Stimulated activated CD4-positive, alpha-beta T cell treated with anti-CD3 and anti-CD28 coated beads, Interleukin-12 subunit alpha, Interleukin-12 subunit beta, amount 100 ng/mL, for 48 hours (primary cell): ENCODE data around the gene CALY.

Source experiments
- DNase-seq, 3 donors: peaks; one replicate each; pipeline ENCODE4 v3.0.0-alpha.2; 2020; ENCODE audit warnings: low read depth in 2 of 3, low spot score in 1 of 3

Gene CALY

DNA sequence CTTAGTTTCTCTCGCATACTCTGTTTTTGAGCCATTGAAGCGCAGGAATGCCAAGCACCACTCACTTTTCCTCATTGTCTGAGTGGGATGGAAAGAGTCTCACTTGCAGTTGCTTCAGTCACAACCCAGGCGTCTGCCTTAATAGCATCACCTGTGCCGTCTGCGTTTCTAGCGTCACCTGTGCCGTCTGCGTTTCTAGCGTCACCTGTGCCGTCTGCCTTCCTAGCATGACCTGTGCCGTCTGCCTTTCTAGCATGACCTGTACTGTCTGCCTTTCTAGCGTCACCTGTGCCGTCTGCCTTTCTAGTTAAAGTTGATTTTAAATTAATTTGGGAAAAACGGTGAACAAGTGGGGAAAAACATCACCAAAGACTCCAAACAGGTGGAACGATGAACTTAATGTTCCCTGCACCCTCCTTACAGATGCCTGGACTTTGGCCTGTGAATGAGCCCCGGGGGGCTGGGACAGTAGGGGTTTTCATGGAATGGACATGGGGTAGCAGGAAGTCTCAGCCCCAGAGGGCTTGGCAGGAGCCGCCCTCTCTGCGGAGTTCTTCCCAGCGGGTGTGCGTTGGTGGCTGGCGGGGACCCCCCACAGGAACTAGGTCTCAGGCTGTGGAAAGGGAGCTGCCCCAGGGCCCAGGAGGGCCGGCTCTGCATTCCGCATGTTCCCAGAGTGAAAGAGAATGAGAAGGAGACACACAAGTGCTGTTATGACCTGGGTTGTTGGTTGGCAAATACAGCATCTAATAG, 24.5 kb downstream of the CALY start:
- no peak for DNase-seq

DNA sequence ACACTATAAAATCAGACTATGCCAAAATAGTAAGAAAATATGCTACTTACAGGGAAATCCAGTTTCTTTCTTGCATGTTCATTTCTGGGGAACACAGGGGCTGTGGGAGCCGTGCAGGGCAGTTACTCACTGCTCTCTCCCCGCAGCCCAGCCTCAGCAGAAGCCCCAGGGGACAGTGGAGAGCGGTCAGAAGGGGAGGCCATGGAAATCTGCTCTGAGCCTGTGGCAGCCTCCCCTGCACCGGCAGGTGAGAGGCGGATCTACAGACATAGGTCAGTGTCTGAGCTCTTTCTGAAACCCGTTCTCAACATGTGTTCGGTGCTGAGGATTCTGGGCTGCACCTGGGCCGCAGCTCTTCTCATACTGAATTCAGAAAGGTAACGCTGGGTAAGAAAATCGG, 25.1 kb downstream of the CALY start:
- no peak for DNase-seq

DNA sequence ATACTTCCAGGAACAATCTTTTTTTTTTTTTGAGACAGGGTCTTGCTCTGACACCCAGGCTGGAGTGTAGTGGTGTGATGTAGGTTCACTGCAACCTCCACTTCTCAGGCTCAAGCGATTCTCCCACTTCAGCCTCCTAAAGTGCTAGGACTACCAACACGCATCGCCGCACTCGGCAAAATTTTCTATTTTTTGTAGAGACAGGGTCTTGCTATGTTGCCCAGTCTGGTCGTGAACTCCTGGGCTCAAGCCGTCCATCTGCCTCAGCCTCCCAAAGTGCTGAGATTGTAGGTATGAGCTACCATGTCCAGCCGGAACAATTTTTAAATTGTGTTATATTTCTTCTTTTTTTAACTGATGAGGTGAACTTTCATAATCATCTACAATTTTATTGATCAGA, 25.9 kb downstream of the CALY start:
- no peak for DNase-seq

DNA sequence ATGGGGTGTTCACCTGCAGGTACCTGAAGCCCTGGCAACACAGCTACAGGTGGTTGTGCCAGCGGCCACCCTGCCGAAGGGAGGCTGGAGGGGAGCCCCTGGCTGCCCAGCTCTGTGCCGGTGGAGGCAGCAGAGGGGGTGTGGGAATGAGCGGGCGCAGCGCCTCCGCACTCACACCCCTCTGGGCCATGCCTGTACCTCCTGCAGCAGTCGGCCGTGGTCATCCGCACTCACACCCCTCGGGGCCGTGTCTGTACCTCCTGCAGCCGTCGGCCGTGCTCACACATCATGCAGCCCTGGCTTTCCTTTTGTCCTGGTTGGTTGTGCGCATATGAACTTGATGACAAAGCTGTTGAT, 26.3 kb downstream of the CALY start:
- no peak for DNase-seq

DNA sequence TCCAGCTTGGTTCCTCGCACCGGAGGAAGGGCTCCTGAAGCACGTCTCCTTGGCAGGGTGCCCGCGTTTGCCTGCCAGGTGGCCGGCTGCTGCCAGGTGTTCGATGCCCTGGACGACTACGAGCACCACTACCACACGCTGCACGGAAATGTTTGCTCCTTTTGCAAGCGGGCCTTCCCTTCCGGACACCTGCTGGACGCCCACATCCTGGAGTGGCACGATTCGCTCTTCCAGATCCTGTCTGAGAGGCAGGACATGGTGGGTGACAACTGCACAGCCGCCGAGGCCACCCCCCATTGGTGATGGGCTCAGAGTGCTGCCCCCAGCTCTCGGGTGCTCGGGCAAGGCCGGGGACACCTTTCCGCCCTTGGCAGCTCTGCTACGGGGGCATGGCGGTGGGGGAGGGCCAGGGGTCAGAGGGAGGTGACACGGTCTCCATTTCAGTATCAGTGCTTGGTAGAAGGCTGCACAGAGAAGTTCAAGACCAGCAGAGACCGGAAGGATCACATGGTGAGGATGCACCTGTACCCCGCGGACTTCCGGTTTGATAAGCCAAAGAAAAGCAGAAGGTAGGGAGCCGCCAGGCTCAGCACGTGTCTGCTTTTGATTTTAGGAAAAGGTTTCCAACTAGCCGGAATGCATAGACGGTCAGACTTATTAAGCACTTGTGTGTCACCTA, 26.8 kb downstream of the CALY start:
- no peak for DNase-seq

DNA sequence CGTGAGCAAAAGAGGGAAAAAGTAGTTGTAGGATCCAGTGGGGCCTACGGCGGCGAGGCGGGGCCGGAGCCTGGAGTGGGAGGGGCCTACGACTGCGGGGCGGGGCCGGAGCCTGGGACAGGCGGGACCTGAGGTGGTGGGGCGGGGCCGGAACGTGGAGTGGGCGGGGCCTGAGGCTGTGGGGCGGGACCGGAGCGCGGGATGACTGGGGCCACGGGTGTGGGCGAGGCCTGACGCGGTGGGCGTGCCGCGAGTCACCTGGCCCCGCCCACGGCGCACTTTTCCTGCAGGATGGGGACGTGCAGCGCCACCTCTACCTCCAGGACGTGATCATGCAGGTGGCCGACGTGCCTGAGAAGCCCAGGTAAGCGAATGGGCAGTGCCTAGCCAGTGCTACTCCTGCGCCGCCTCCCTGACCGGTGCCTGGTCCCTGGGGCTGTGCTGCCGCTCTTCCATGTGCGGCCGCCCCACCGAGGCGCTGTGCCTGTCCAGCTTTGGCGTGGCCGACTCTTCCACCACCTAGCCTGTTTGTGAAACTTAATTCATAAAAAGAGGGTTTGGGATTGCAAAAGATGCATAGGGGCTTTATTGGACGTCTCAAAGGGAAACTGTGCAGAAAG, 27.5 kb downstream of the CALY start:
- DNase-seq: peak; percentile 89 to 96 (median 90)

DNA sequence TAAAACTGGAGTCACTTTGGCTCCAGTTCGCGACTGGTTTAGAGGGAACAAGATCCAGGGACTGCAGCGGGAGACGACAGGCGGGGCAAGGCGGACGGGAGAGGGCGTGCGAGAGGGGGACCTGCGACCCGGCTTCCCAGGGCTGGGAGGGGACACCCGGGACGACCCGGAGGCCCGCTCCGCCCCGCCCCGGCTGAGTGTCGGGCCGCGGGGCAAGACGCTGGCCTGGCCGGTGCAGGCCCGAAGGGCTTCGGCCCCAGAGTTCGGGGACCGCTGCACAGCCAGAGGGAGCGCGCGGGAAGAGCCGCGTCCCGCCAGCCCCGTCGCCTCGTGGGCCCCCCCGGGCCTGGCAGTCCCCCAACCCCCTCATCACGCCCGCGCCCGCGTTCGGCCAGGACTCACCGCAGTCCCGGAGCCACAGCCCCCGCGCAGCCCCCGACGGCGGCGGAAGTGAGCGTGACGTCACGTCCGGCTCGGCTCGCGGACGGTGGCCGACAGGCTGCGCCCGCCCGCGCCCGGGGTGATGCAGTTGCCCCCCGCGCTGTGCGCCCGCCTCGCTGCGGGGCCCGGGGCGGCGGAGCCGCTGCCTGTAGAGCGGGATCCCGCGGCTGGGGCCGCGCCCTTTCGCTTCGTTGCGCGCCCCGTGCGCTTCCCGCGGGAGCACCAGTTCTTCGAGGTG, 28.1 kb downstream of the CALY start, which contains the start of the genes TUBGCP2 and ZNF511:
Gene TUBGCP2, minus strand, starts transcription at position 452 of the 679 bp plus-strand sequence. CDS start 5,931 bp downstream, outside the sequence.
Gene ZNF511, plus strand, starts transcription at position 494 of the 679 bp plus-strand sequence. Its CDS starts 30 bp downstream, at position 524.
- peak; percentile 74 to 80 (median 79) for DNase-seq

DNA sequence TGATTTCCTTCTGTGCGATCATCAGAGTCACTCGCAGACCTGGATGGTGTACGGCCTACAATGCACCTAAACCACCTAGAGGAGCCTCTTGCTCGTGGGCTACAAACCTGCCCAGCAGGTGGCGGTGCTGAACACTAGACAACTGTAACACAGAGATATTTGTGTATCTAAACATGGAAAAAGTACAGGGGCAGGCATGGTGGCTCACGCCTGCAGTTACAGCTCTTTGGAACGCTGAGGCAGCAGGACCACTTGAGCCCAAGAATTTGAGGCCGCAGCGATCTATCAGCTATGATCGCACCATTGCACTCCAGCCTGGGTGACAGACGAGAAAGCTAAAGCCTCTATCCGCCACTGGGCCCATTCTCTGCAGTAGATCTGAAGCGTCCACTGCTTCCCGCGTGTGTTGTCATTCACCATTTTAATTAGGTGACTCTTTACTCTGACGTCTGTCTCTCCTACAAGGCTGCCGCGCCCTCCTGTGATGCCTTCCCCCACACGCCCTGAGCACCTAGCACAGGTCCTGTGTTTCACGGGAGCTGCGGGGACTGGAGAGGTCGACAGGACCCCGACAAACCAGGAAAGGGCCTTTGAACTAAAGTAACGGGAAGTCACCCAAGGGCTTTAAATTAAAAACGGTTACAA, 28.8 kb downstream of the CALY start:
- peak; percentile 71 to 80 (median 80) for DNase-seq

DNA sequence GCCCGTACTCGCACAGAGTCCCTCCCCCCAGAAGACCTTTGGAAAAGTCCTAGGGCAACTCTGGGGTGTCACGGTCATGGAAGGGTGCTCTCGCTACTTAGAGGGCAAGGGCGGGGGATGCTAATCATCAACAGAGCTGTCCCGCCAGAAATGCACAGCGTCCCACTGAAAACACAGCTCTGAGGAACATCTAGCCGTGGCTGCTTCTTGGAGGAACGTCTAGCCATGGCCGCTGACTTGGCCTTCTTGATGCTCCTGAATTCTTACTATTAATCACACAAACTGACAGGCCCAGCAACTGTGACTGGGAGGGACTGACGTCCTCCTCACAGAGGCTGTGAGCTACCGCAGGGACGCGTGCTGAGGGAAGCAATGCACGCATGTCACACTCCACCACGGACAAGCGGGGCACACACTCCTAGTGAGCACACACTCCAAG, 29.7 kb downstream of the CALY start:
- DNase-seq: no peak

DNA sequence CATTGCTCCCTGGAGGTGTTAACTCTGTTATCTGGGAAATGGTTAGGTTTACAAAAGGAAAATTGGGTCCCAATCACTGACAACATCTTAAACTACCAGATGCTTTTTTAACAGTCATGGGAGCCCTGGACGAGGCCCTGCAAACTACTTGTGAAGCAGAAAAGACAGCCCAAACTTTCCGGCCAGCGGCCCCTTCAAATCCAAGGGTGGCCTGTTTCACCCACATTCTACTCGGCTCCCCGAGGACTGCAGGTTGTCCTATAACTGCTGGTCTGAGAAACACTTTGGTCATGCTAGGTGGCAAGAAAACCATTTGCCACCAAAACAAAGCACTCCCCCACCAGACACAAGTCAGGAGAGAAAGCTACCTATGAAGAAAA, 30.6 kb downstream of the CALY start:
- DNase-seq: no peak

DNA sequence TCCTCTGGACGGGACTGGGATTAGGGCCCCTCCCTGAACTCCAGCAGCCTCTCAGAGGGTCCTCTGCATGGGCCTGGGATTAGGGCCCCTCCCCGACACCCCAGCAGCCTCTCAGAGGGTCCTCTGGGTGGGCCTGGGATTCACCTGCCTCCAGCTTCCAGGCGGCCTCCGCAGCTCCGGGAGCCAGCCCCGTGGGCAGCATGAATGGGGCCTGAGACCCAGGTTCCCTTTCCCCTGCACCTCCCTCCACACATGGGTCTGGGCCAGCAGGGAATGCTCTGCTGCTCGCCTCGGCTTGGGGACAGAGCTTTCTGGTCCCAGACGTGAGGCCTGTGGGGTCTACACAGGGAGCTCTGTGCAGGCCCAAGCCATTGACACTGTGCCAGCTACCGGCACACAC, 33.5 kb downstream of the CALY start:
- no peak for DNase-seq

DNA sequence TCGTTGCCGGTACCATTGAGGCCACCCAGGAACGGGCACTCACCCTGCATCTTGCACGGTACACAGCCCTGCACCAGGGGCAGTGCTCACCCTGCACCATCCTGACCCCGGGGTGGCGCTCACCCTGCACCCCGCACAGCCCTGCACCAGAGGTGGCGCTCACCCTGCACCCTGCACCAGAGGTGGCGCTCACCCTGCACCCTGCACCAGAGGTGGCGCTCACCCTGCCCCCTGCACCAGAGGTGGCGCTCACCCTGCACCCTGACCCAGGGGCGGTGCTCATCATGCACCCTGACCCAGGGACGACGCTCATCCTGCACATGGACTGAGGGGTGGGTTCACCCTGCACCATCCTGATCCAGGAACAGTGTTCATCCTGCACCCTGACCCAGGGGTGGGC, 34.5 kb downstream of the CALY start:
- DNase-seq: no peak

DNA sequence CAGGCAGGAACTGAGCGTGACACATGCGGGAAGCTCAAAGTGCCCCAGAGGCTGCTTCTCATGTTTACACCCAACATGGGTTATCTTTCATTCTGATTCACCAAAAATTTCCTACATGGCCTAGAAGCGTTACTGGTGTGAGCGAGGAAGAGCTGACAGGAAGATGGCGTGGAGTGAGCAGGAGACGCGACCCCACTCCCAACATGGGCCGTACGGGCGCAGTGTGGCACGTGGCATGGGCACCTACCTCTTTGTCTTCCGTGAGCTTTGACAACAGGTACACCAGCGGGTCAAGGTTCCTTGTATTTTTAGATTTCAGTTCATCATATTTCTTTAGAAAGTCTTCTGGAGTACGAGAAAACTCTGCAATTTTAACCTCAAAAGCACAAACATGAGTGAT, 37.0 kb downstream of the CALY start:
- no peak for DNase-seq

DNA sequence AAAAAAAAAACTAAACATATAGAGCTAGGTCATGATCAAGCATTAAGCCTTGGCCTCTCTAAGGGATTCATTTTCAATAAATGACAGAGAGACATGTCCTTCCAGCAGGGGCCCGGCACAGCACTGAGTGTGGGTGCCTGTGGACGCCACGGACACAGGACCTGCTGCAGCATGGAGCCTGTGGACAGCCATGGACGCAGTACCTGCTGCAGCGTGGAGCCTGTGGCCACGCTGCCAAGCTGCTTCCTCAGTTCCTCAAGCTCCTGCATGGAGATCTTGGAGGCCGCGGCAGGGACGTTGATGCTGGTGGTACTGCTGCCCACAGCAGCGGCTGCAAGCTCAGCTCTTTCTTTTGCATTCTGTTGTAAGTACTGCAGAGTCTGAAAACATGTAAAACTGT, 37.5 kb downstream of the CALY start:
- no peak for DNase-seq

DNA sequence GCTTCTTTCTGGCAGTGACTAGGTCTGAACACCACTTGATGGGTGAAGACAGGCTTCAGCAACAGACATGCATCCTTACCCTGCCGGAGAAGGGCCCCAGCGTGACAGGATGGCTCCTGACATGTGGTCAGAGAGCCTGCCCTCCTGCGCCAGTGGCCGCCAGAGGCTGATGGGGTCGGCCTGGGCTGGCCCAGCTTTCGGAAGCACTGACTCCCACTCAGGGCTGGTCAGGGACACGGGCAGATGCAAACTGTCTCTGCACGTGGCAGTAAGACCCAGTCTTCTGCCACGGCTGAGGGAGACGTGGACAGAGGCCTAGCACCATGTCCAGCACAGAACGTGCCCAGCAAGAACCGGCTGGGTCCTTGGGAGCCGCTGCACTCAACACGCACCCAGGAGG, 38.2 kb downstream of the CALY start:
- no peak for DNase-seq

DNA sequence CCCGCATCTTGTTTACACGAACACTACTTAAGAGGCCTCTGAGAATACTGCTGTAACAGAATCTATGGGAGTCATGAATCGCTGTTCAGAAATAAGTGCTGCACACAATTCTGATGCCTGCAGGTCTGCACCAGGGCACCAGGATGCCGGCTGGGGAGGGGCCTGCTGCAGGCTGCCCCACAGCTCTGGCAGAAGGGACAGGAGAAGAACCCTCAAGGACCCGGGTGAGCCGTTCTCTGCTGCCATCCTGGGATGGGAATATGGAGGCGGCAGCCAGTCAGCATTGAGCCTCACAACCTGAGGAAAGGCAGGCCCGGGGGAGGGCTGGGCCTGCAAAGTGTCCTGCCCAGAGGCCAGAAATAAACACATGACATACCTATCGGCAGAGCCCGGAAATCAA, 39.2 kb downstream of the CALY start:
- DNase-seq: no peak

DNA sequence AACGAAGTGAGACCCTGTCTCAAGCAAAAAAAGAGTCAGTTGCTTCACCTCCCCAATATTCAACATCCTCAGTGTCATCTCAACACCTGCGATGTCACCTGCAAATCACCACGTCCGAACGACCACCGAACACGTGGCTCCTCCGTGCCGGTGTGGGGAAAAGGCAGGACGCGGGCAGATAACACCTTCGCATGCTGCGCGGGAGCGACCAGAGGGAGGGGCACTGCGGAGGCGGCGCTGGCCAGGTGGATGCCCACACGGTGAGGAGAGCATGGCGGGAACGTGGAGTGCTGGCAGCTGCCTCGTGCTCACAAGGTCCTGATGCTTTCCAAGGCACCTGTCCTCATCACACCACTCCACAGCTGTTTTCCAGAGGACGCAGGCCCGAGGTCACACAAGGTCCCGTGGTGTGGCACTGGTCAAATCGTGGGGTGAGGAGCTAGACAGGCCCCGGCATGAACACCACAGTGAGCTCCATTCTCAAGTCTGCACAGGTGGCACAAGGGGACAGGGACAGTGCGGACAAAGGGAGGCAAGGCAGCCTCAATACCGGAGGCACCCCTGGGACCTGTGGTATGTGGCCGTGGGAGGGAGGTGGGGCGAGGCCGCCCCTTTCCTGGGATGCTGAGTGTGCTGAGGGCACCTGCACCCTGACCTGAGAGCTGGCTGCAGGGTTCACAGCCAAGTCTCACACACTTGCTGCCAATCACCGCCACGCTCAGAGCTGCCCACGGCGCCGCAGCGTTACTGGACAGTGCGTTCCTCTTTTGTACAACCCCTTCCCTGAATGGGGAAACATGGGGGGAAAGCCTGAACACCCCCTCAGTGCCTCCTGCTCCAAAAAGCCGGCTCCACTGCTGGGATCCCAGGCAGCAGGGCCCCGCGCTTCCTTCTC, 41.0 kb downstream of the CALY start:
- DNase-seq: no peak

DNA sequence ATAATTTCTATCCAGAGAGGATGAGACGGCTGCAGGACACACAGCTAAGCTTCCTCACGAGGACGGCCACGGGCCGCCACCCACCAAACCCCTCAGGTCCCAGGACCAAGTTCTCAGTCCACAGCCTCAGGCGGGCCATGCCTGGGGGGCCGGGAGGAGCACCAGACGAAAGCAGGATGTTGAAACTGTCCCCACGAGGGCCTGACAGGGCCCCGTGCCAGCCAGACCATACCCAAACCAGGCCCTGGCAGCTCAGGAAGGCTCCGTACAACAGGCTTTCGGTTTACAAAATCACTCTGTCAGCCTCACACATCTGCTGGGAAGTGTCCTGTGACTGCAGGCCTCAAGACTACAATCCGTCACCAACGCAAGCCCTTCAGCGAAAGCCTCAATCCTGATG, 42.5 kb downstream of the CALY start:
- DNase-seq: no peak

DNA sequence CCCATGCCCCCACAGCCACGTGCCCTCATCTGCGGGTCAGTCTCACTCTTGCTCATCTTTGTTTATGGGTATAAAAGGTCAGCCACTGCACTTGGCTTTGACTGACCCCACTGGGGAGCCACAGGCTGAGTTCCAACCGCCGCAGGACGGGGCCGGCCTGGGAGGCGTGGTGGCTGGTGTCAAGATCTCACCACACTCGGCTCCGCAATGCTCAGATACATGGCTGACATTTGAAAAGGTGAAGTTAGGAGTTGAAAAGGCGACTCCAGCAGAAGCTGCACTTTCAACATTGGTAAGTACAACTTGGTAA, 42.9 kb downstream of the CALY start:
- DNase-seq: no peak
